PC-9 (cell line): ENCODE data around the gene FBXO36.

ENCODE experiments used
- CTCF ChIP-seq: fragments of 200-600 bp; sonication (generic); conservative IDR thresholded peaks from 2 replicates; pipeline ENCODE4 v1.6.1; 2017; ENCODE audit warnings: mixed run types, antibody characterized with exemption, mild to moderate bottlenecking, moderate library complexity
- EZH2 ChIP-seq: fragments of 200-600 bp; sonication (generic); IDR thresholded peaks from 2 replicates; pipeline ENCODE4 v1.8.0; 2017; ENCODE audit warnings: antibody characterized with exemption, low read depth

- TF ChIP-seq CTCF (no peak; the same call in 1 of the 2 replicates), EZH2 (no peak)
Observed at GRCh38 chr2:229930656-229931055, 8.4 kb downstream of the FBXO36 start.
